ENCODE results near the gene NAA50.

Gene NAA50

GRCh38 chr3:113684271-113684819, 61.7 kb downstream of the NAA50 start:
- TF ChIP-seq CTCF (IDR thresholded peaks at IDR 0.05), result no peak

- no peak for TF ChIP-seq CTCF (IDR thresholded peaks at IDR 0.05)
Measured at GRCh38 chr3:113678773-113679172, 67.3 kb downstream of the NAA50 start.

- TF ChIP-seq CTCF (IDR thresholded peaks at IDR 0.05), result no peak
Measured at GRCh38 chr3:113677737-113678136, 68.3 kb downstream of the NAA50 start.

DNA sequence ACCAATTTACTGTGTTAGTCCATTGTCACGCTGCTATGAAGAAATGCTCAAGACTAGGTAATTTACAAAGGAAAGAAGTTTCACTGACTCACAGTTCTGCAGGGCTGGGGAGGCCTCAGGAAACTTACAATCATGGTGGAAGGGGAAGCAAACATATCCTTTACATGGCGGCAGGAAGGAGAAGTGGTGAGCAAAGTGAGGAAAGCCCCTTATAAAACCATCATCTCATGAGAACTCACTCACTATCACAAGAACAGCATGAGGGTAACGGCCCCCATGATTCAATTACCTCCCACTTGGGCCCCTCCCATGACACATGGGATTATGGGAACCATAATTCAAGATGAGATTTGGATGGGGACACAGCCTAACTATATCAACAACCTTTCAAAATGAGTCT, 69.8 kb downstream of the NAA50 start:
- TF ChIP-seq CTCF (IDR thresholded peaks at IDR 0.05), result no peak

GRCh38 chr3:113673593-113673992, 72.5 kb downstream of the NAA50 start:
- TF ChIP-seq CTCF (IDR thresholded peaks at IDR 0.05), result no peak

DNA sequence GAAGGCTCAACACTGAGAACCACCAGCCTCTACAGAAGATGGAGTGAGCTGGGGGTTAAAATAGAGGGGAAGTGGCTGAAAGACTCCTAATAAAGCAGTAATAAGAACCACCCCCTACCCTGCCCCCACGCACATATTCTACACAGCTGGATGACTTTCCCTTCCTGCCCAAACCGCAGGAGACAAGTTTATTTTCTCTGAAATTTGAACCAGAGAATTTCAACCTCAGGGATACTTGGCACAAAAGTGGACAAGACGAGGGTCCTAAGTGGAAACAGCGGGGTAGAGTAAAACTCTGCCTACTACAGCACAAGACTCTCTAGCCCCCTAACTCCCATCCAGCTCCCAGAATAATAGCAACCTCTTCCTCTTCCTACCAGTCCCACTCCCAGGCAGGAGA, 78.0 kb downstream of the NAA50 start:
- no peak for TF ChIP-seq CTCF (IDR thresholded peaks at IDR 0.05)

Data from LNCAP (cell line).